ENCODE data around the gene RAB2B.
A peak's percentile ranks its signal among the peaks of the same experiment; 100 is the strongest.
"Not testable (repeated sequence)": the region's sequence is repeated elsewhere in the genome, so short reads cannot be mapped to it uniquely, and the experiment has no call there.

Gene RAB2B

GRCh38 chr14:21494902-21495762 lies 18.4 kb upstream of the RAB2B start:
- no peak for DNase-seq (ENCODE audit: low read depth in 2 of 2)

- DNase-seq (ENCODE audit: low read depth in 2 of 2), result no peak
These were observed 9.9 kb upstream of the RAB2B start for GRCh38 chr14:21486640-21487087.

- DNase-seq (ENCODE audit: low read depth in 2 of 2), result peak; percentile 68 to 78
These were observed 235 bp downstream of the RAB2B start for GRCh38 chr14:21476523-21476924.

- DNase-seq (ENCODE audit: low read depth in 2 of 2), result no peak
These were observed 814 bp downstream of the RAB2B start for GRCh38 chr14:21475767-21476522.

- DNase-seq (ENCODE audit: low read depth in 2 of 2), result no peak
These were observed 9.1 kb downstream of the RAB2B start for GRCh38 chr14:21467616-21468015.

GRCh38 chr14:21455912-21456667 lies 20.7 kb downstream of the RAB2B start, which contains the start of gene CHD8:
TSS of gene CHD8 (minus strand) at chr14:21456123. CDS start at chr14:21431643, 24,480 bp downstream.
- DNase-seq (ENCODE audit: low read depth in 2 of 2), result peak; percentile 98 to 99

GRCh38 chr14:21455592-21455911 lies 21.2 kb downstream of the RAB2B start:
- DNase-seq (ENCODE audit: low read depth in 2 of 2), result no peak

- no peak for DNase-seq (ENCODE audit: low read depth in 2 of 2)
These were observed 21.8 kb downstream of the RAB2B start for GRCh38 chr14:21454843-21455544.

- DNase-seq (ENCODE audit: low read depth in 2 of 2), result no peak
These were observed 26.9 kb downstream of the RAB2B start for GRCh38 chr14:21449899-21450216.

GRCh38 chr14:21442657-21443056 lies 34.1 kb downstream of the RAB2B start:
- not testable (repeated sequence) for DNase-seq (ENCODE audit: low read depth in 2 of 2)

GRCh38 chr14:21440859-21441258 lies 35.9 kb downstream of the RAB2B start:
- no peak for DNase-seq (ENCODE audit: low read depth in 2 of 2)

GRCh38 chr14:21437063-21437901 lies 39.5 kb downstream of the RAB2B start:
- peak; percentile 96 to 99 for DNase-seq (ENCODE audit: low read depth in 2 of 2)

GRCh38 chr14:21436567-21437062 lies 40.1 kb downstream of the RAB2B start:
- no peak for DNase-seq (ENCODE audit: low read depth in 2 of 2)

- DNase-seq (ENCODE audit: low read depth in 2 of 2), result no peak
These were observed 45.6 kb downstream of the RAB2B start for GRCh38 chr14:21431126-21431525.

GRCh38 chr14:21428930-21429329 lies 47.8 kb downstream of the RAB2B start:
- DNase-seq (ENCODE audit: low read depth in 2 of 2), result no peak

GRCh38 chr14:21426692-21427091 lies 50.1 kb downstream of the RAB2B start:
- DNase-seq (ENCODE audit: low read depth in 2 of 2), result no peak

GRCh38 chr14:21419528-21419927 lies 57.2 kb downstream of the RAB2B start:
- DNase-seq (ENCODE audit: low read depth in 2 of 2), result no peak

GRCh38 chr14:21415329-21415728 lies 61.4 kb downstream of the RAB2B start:
- DNase-seq (ENCODE audit: low read depth in 2 of 2), result no peak

GRCh38 chr14:21414137-21414631 lies 62.6 kb downstream of the RAB2B start:
- no peak for DNase-seq (ENCODE audit: low read depth in 2 of 2)
